ENCODE measurements around the gene PDE5A.
"Not testable (repeated sequence)": the region's sequence is repeated elsewhere in the genome, so short reads cannot be mapped to it uniquely, and the experiment has no call there.

- not testable (repeated sequence) for TF ChIP-seq EZH2 (IDR thresholded peaks at IDR 0.05; ENCODE audit: borderline replicate concordance); CTCF (IDR thresholded peaks at IDR 0.05; ENCODE audit: poor library complexity)
Measured at GRCh38 chr4:119469039-119469438, 159.6 kb downstream of the PDE5A start.
